Esophagus muscularis mucosa (tissue), 4 donors: ENCODE measurements around the gene PTPRN2. TPM values are rescaled to one million over a fixed set of nuclear protein-coding genes. Genes with fewer than 3 reads are reported as not detected.

Experiments used
- DNase-seq: peaks from one replicate; pipeline ENCODE4 v3.0.0-alpha.2; 2017; ENCODE audit errors: extremely low spot score
- H3K27ac ChIP-seq, 4 donors: fragments of 200-600 bp; sonication (generic); replicated peaks in 1 of 4; 1 replicate in 3 of 4; 2 replicates in 1 of 4; pipeline ENCODE4 v1.5.1; 2016 to 2019; ENCODE audit warnings: mild to moderate bottlenecking in 1 of 4
- H3K27me3 ChIP-seq, 4 donors: fragments of 200-600 bp; sonication (generic); one replicate each; pipeline versions ENCODE4 v1.5.1 to v1.6.0; 2016 to 2019
- H3K36me3 ChIP-seq, 4 donors: fragments of 200-600 bp; sonication (generic); one replicate each; pipeline ENCODE4 v1.5.1; 2016 to 2019
- H3K4me1 ChIP-seq, 4 donors: fragments of 200-600 bp; sonication (generic); one replicate each; pipeline ENCODE4 v1.5.1; 2016 to 2019
- H3K4me3 ChIP-seq, 4 donors: fragments of 200-600 bp; sonication (generic); 1 replicate in 2 of 4; 2 replicates in 2 of 4; pipeline ENCODE4 v1.5.1; 2016 to 2019; ENCODE audit warnings: mild to moderate bottlenecking in 4 of 4, moderate library complexity in 1 of 4
- H3K9me3 ChIP-seq, 4 donors: fragments of 200-600 bp; sonication (generic); 1 replicate in 3 of 4; 2 replicates in 1 of 4; pipeline ENCODE4 v1.5.1; 2016 to 2019
- CTCF ChIP-seq, 3 experiments: fragments of 200-600 bp in 2 of 3; fragments of 450-650 bp in 1 of 3; sonication (generic) in 2 of 3; IDR thresholded peaks; one replicate each; pipeline ENCODE4 v1.5.1; 2017 to 2019; ENCODE audit warnings: antibody characterized with exemption in 3 of 3, mild to moderate bottlenecking in 2 of 3, moderate library complexity in 1 of 3
- EP300 ChIP-seq: sonication (generic); formaldehyde crosslinking; IDR thresholded peaks from one replicate; pipeline ENCODE4 v1.6.1; 2017; ENCODE audit warnings: antibody characterized with exemption
- POLR2A ChIP-seq: fragments of 450-650 bp; IDR thresholded peaks from one replicate; pipeline ENCODE4 v1.6.1; 2017; ENCODE audit warnings: antibody characterized with exemption, moderate library complexity, mild to moderate bottlenecking, low read depth
- POLR2AphosphoS5 ChIP-seq, 2 donors: sonication (generic); formaldehyde crosslinking; IDR thresholded peaks; one replicate each; pipeline ENCODE4 v1.6.1; 2017; ENCODE audit warnings: antibody characterized with exemption in 2 of 2
- WGBS: methylation state at CpG from one replicate; pipeline ENCODE4 v1.1.5; 2018; 5-methylcytosine and 5-hydroxymethylcytosine counted together
- intact Hi-C: fragments of 100-400 bp; cut with DNase I; formaldehyde crosslinking; loops from one replicate; pipeline ENCODE4 v1.15.1; 2023
- total RNA-seq, 4 donors: library from RNA; depleted of rRNA; stranded (reverse); fragments of >200 nt; gene quantifications; one replicate each; pipeline versions ENCODE4 v1.1.0 to v1.2.1, GENCODE V29; 2016

PTPRN2 gene
- total RNA-seq, 4 donors from 2014 or later = 2.1 to 3.1 (median 3.1) TPM

GRCh38 chr7:158001621-158002320 lies 585.9 kb downstream of the PTPRN2 start:
- intact Hi-C loops = no loop called here
- no peak for DNase-seq
- TF ChIP-seq POLR2AphosphoS5 (IDR thresholded peaks at IDR 0.05) (no peak), CTCF (IDR thresholded peaks at IDR 0.05) (no peak), EP300 (no peak), POLR2A (no peak)

GRCh38 chr7:158001003-158001402 lies 586.6 kb downstream of the PTPRN2 start:
- TF ChIP-seq POLR2AphosphoS5 (IDR thresholded peaks at IDR 0.05) (no peak), CTCF (IDR thresholded peaks at IDR 0.05) (no peak), POLR2A (no peak), EP300 (no peak)
- Histone ChIP-seq H3K4me3 (no peak overlapping the region), H3K27ac (no peak overlapping the region), H3K27me3 (peaks cover 0 to 5% (median 0%) of the 10 kb centered on the region in 4 donors), H3K36me3 (no peaks in the 10 kb centered on the region), H3K9me3 (peaks cover 0 to 1% (median under 1%) of the 10 kb centered on the region in 4 donors), H3K4me1 (no peaks in the 10 kb centered on the region)
- WGBS = 79% methylated on average over 7 of the region's 12 CpGs
- intact Hi-C loops = no loop called here
- DNase-seq = no peak

More at GRCh38 chr7:158001621-158002320, 585.9 kb downstream of the PTPRN2 start:
- Histone ChIP-seq H3K4me1 (no peaks in the 10 kb centered on the region), H3K27me3 (peaks cover 0 to 12% (median 0%) of the 10 kb centered on the region in 4 donors), H3K27ac (no peak overlapping the region), H3K4me3 (no peak overlapping the region), H3K36me3 (no peaks in the 10 kb centered on the region), H3K9me3 (no peaks in the 10 kb centered on the region)
- WGBS = 92% methylated on average over 15 of the region's 28 CpGs

GRCh38 chr7:158000160-158000559 lies 587.5 kb downstream of the PTPRN2 start:
- Histone ChIP-seq H3K4me1 (no peaks in the 10 kb centered on the region), H3K9me3 (peaks cover 0 to 8% (median 2%) of the 10 kb centered on the region in 4 donors), H3K36me3 (no peaks in the 10 kb centered on the region), H3K4me3 (no peak overlapping the region), H3K27me3 (peaks cover 0 to 5% (median 0%) of the 10 kb centered on the region in 4 donors), H3K27ac (no peak overlapping the region)
- TF ChIP-seq POLR2A = no peak
- no peak for TF ChIP-seq POLR2AphosphoS5 (IDR thresholded peaks at IDR 0.05)
- no peak for TF ChIP-seq EP300
- TF ChIP-seq CTCF (IDR thresholded peaks at IDR 0.05) = no peak
- WGBS = 67% methylated on average over 6 of the region's 6 CpGs
- DNase-seq = no peak
- intact Hi-C loops = no loop called here

GRCh38 chr7:157998884-157999552 lies 588.6 kb downstream of the PTPRN2 start:
- TF ChIP-seq EP300 (no peak), CTCF (IDR thresholded peaks at IDR 0.05) (no peak)
- Histone ChIP-seq H3K27ac (no peak overlapping the region), H3K9me3 (peaks cover 0 to 8% (median 2%) of the 10 kb centered on the region in 4 donors), H3K27me3 (peaks cover 0 to 5% (median 0%) of the 10 kb centered on the region in 4 donors), H3K4me1 (no peaks in the 10 kb centered on the region), H3K36me3 (no peaks in the 10 kb centered on the region), H3K4me3 (no peak overlapping the region)
- WGBS = 76% methylated on average over 23 of the region's 24 CpGs
- intact Hi-C loops = no loop called here
- DNase-seq = no peak
